RPMI7951 (cell line): ENCODE results near the gene PGGT1B. TPM values are rescaled to one million over a fixed set of nuclear protein-coding genes. Genes with fewer than 3 reads are reported as not detected.
A peak's percentile ranks its signal among the peaks of the same experiment; 100 is the strongest.

ENCODE experiments used
- DNase-seq: peaks from one replicate; pipeline ENCODE4 v3.0.0-alpha.2; 2012; ENCODE audit warnings: low read depth
- total RNA-seq: library from RNA; depleted of rRNA; stranded (reverse); fragments of >200 nt; shearing (Covaris generic); gene quantifications from 2 replicates; pipeline ENCODE4 v1.2.3, GENCODE V29; 2014; rRNA removed

Gene PGGT1B
- total RNA-seq, 1 experiment from 2014 or later = 9.0 TPM

- peak; percentile 30 for DNase-seq
Observed at GRCh38 chr5:115180165-115180709, 82.4 kb downstream of the PGGT1B start.

- no peak for DNase-seq
Observed at GRCh38 chr5:115179394-115180164, 83.1 kb downstream of the PGGT1B start.

GRCh38 chr5:115179030-115179393 lies 83.7 kb downstream of the PGGT1B start:
- DNase-seq = no peak

GRCh38 chr5:115170929-115171510 lies 91.7 kb downstream of the PGGT1B start:
- DNase-seq = no peak

GRCh38 chr5:115170134-115170928 lies 92.3 kb downstream of the PGGT1B start:
- no peak for DNase-seq

GRCh38 chr5:115169487-115170133 lies 93.1 kb downstream of the PGGT1B start, which contains the start of gene TRIM36:
TRIM36 (minus strand) TSS chr5:115169908; CDS start chr5:115169634, 274 bp downstream.
- peak; percentile 89 for DNase-seq

- peak; percentile 24 for DNase-seq
Observed at GRCh38 chr5:115168829-115169486, 93.7 kb downstream of the PGGT1B start.

- no peak for DNase-seq
Observed at GRCh38 chr5:115166744-115167393, 95.8 kb downstream of the PGGT1B start.

GRCh38 chr5:115165790-115166189 lies 96.9 kb downstream of the PGGT1B start:
- DNase-seq = no peak

- DNase-seq = no peak
Observed at GRCh38 chr5:115160975-115161475, 101.7 kb downstream of the PGGT1B start.

Other genes with a start within 250 kb of the PGGT1B start
- 2.4 and 3.5 TPM in 2 replicates for gene TRIM36, start 93.0 kb downstream of the PGGT1B start, total RNA-seq
- 8.4 and 8.9 TPM in 2 replicates for gene CCDC112, start 33.8 kb upstream of the PGGT1B start, total RNA-seq